ENCODE results near the gene CUX1.

The CUX1 gene

GRCh38 chr7:101990811-101991418 is 173.5 kb downstream of the CUX1 start:
- TF ChIP-seq CTCF (IDR thresholded peaks at IDR 0.05; ENCODE audit: poor library complexity, severe bottlenecking): no peak
- no peak overlapping the region for H3K27ac ChIP-seq (ENCODE audit: poor library complexity, severe bottlenecking)
- DNase-seq (ENCODE audit: low spot score) (no peak), ATAC-seq (ENCODE audit: low read depth) (no peak)
- no peaks in the 10 kb centered on the region for H3K27me3 ChIP-seq (ENCODE audit: insufficient read depth, poor library complexity, severe bottlenecking)
- no peaks in the 10 kb centered on the region for H3K9me3 ChIP-seq (ENCODE audit: severe bottlenecking)
- no peak overlapping the region for H3K4me3 ChIP-seq (ENCODE audit: severe bottlenecking)
- no peaks in the 10 kb centered on the region for H3K36me3 ChIP-seq (ENCODE audit: low read depth)
- H3K4me1 ChIP-seq (ENCODE audit: insufficient read depth, poor library complexity, severe bottlenecking): peaks cover 5% of the 10 kb centered on the region

DNA sequence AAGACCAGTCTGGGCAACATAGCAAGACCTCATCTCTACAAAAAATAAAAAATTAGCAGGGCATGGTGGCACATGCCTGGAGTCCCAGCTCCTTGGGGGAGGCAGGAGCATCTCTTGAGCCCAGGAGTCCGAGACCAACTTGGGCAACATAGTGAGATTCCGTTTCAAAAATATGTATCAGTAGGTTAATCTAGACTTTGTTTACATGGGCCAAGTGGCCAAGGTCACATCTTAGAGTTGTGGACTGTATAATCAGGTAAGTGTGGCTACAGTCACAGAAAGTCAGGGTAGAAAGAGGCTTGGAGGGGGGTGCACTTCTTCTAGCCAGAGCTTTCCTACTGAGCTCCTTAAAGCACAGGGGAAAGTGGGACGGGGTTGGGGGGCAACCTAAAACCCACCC is 174.4 kb downstream of the CUX1 start:
- DNase-seq (ENCODE audit: low spot score): no peak
- Histone ChIP-seq H3K4me1 (ENCODE audit: insufficient read depth, poor library complexity, severe bottlenecking) (no peaks in the 10 kb centered on the region), H3K27ac (ENCODE audit: poor library complexity, severe bottlenecking) (no peak overlapping the region), H3K9me3 (ENCODE audit: severe bottlenecking) (no peaks in the 10 kb centered on the region), H3K27me3 (ENCODE audit: insufficient read depth, poor library complexity, severe bottlenecking) (no peaks in the 10 kb centered on the region), H3K36me3 (ENCODE audit: low read depth) (no peaks in the 10 kb centered on the region), H3K4me3 (ENCODE audit: severe bottlenecking) (no peak overlapping the region)
- TF ChIP-seq CTCF (IDR thresholded peaks at IDR 0.05; ENCODE audit: poor library complexity, severe bottlenecking): no peak
- no peak for ATAC-seq (ENCODE audit: low read depth)

- Histone ChIP-seq H3K36me3 (ENCODE audit: low read depth) (no peaks in the 10 kb centered on the region), H3K27ac (ENCODE audit: poor library complexity, severe bottlenecking) (no peak overlapping the region), H3K9me3 (ENCODE audit: severe bottlenecking) (no peaks in the 10 kb centered on the region), H3K4me3 (ENCODE audit: severe bottlenecking) (no peak overlapping the region), H3K4me1 (ENCODE audit: insufficient read depth, poor library complexity, severe bottlenecking) (no peaks in the 10 kb centered on the region), H3K27me3 (ENCODE audit: insufficient read depth, poor library complexity, severe bottlenecking) (no peaks in the 10 kb centered on the region)
- DNase-seq (ENCODE audit: low spot score) (no peak), ATAC-seq (ENCODE audit: low read depth) (no peak)
- TF ChIP-seq CTCF (IDR thresholded peaks at IDR 0.05; ENCODE audit: poor library complexity, severe bottlenecking): no peak
Observed at GRCh38 chr7:101993311-101993710, 175.9 kb downstream of the CUX1 start.

- no peak for ATAC-seq (ENCODE audit: low read depth)
- no peaks in the 10 kb centered on the region for H3K36me3 ChIP-seq (ENCODE audit: low read depth)
- no peak for TF ChIP-seq CTCF (IDR thresholded peaks at IDR 0.05; ENCODE audit: poor library complexity, severe bottlenecking)
- no peaks in the 10 kb centered on the region for H3K4me1 ChIP-seq (ENCODE audit: insufficient read depth, poor library complexity, severe bottlenecking)
- no peak for DNase-seq (ENCODE audit: low spot score)
- H3K4me3 ChIP-seq (ENCODE audit: severe bottlenecking): no peak overlapping the region
- no peaks in the 10 kb centered on the region for H3K9me3 ChIP-seq (ENCODE audit: severe bottlenecking)
- no peaks in the 10 kb centered on the region for H3K27me3 ChIP-seq (ENCODE audit: insufficient read depth, poor library complexity, severe bottlenecking)
- no peak overlapping the region for H3K27ac ChIP-seq (ENCODE audit: poor library complexity, severe bottlenecking)
Observed at GRCh38 chr7:101995121-101995520, 177.7 kb downstream of the CUX1 start.

GRCh38 chr7:101996131-101996691 is 178.8 kb downstream of the CUX1 start:
- Histone ChIP-seq H3K27me3 (ENCODE audit: insufficient read depth, poor library complexity, severe bottlenecking) (no peaks in the 10 kb centered on the region), H3K4me3 (ENCODE audit: severe bottlenecking) (no peak overlapping the region), H3K9me3 (ENCODE audit: severe bottlenecking) (no peaks in the 10 kb centered on the region), H3K4me1 (ENCODE audit: insufficient read depth, poor library complexity, severe bottlenecking) (no peaks in the 10 kb centered on the region), H3K27ac (ENCODE audit: poor library complexity, severe bottlenecking) (no peak overlapping the region), H3K36me3 (ENCODE audit: low read depth) (no peaks in the 10 kb centered on the region)
- ATAC-seq (ENCODE audit: low read depth) (no peak), DNase-seq (ENCODE audit: low spot score) (no peak)
- TF ChIP-seq CTCF (IDR thresholded peaks at IDR 0.05; ENCODE audit: poor library complexity, severe bottlenecking): no peak

Data from RWPE2 (cell line).